ENCODE data around the gene DAND5. TPM values are rescaled to one million over a fixed set of nuclear protein-coding genes. Genes with fewer than 3 reads are reported as not detected.

The DAND5 gene
- total RNA-seq, 1 donor from 2014 or later, result not detected

- no peaks in the 10 kb centered on the region for H3K27me3 Mint-ChIP-seq (ENCODE audit: low read depth)
- TF ChIP-seq CTCF (IDR thresholded peaks at IDR 0.05; ENCODE audit: unreplicated experiment), result no peak
- H3K4me1 Mint-ChIP-seq, result peaks cover 20% of the 10 kb centered on the region
- peak overlapping the region; percentile 84 for H3K27ac Mint-ChIP-seq
- no peak for DNase-seq (ENCODE audit: low spot score in 2 of 2, unreplicated experiment in 2 of 2)
- peak overlapping the region; percentile 89 for H3K4me3 Mint-ChIP-seq
- H3K9me3 Mint-ChIP-seq, result no peaks in the 10 kb centered on the region
- peaks cover 10% of the 10 kb centered on the region for H3K36me3 Mint-ChIP-seq
Measured at GRCh38 chr19:12932392-12933286, 36.7 kb upstream of the DAND5 start.

GRCh38 chr19:12933287-12934072 lies 35.9 kb upstream of the DAND5 start, which contains the start of gene FARSA:
Gene FARSA, minus strand, starts transcription at chr19:12933711. Its CDS starts 15 bp downstream, at chr19:12933696.
- peaks cover 23% of the 10 kb centered on the region for H3K4me1 Mint-ChIP-seq
- H3K27ac Mint-ChIP-seq, result peak within 1 kb of the TSS; percentile 84
- DNase-seq (ENCODE audit: low spot score in 2 of 2, unreplicated experiment in 2 of 2), result peak; percentile 73 to 80
- TF ChIP-seq CTCF (IDR thresholded peaks at IDR 0.05; ENCODE audit: unreplicated experiment), result no peak
- peak within 1 kb of the TSS; percentile 89 for H3K4me3 Mint-ChIP-seq
- no peaks in the 10 kb centered on the region for H3K9me3 Mint-ChIP-seq
- peaks cover 5% of the 10 kb centered on the region for H3K36me3 Mint-ChIP-seq
- no peaks in the 10 kb centered on the region for H3K27me3 Mint-ChIP-seq (ENCODE audit: low read depth)

GRCh38 chr19:12935071-12935470 lies 34.3 kb upstream of the DAND5 start:
- Mint-ChIP-seq H3K36me3 (peaks cover 8% of the 10 kb centered on the region), H3K9me3 (no peaks in the 10 kb centered on the region), H3K4me1 (peaks cover 34% of the 10 kb centered on the region), H3K4me3 (peak overlapping the region; percentile 34), H3K27me3 (ENCODE audit: low read depth) (no peaks in the 10 kb centered on the region), H3K27ac (no peak overlapping the region)
- no peak for TF ChIP-seq CTCF (IDR thresholded peaks at IDR 0.05; ENCODE audit: unreplicated experiment)
- DNase-seq (ENCODE audit: low spot score in 2 of 2, unreplicated experiment in 2 of 2), result no peak

GRCh38 chr19:12936582-12936981 lies 32.8 kb upstream of the DAND5 start:
- peaks cover 18% of the 10 kb centered on the region for H3K36me3 Mint-ChIP-seq
- peak overlapping the region; percentile 4 for H3K4me3 Mint-ChIP-seq
- H3K27me3 Mint-ChIP-seq (ENCODE audit: low read depth), result no peaks in the 10 kb centered on the region
- no peak for DNase-seq (ENCODE audit: low spot score in 2 of 2, unreplicated experiment in 2 of 2)
- H3K9me3 Mint-ChIP-seq, result no peaks in the 10 kb centered on the region
- H3K27ac Mint-ChIP-seq, result no peak overlapping the region
- TF ChIP-seq CTCF (IDR thresholded peaks at IDR 0.05; ENCODE audit: unreplicated experiment), result no peak
- H3K4me1 Mint-ChIP-seq, result peaks cover 44% of the 10 kb centered on the region

- Mint-ChIP-seq H3K4me3 (peak overlapping the region; percentile 99), H3K36me3 (peaks cover 19% of the 10 kb centered on the region), H3K27me3 (ENCODE audit: low read depth) (no peaks in the 10 kb centered on the region), H3K9me3 (no peaks in the 10 kb centered on the region), H3K27ac (peak overlapping the region; percentile 96), H3K4me1 (peaks cover 44% of the 10 kb centered on the region)
- TF ChIP-seq CTCF (IDR thresholded peaks at IDR 0.05; ENCODE audit: unreplicated experiment), result no peak
- DNase-seq (ENCODE audit: low spot score in 2 of 2, unreplicated experiment in 2 of 2), result no peak
Measured at GRCh38 chr19:12937093-12937926, 32.1 kb upstream of the DAND5 start.
